ENCODE measurements around the gene COX8C.

Gene COX8C

GRCh38 chr14:93346926-93347721 lies at the start of gene COX8C:
TSS of gene COX8C (plus strand) at chr14:93347182. CDS start at chr14:93347269, 87 bp downstream.
- DNase-seq (ENCODE audit: low read depth), result no peak

- no peak for DNase-seq (ENCODE audit: low read depth)
Measured at GRCh38 chr14:93299416-93299815, 47.6 kb upstream of the COX8C start.

GRCh38 chr14:93299866-93300265 lies 47.1 kb upstream of the COX8C start:
- no peak for DNase-seq (ENCODE audit: low read depth)

- no peak for DNase-seq (ENCODE audit: low read depth)
Measured at GRCh38 chr14:93301821-93302447, 45.0 kb upstream of the COX8C start.

- no peak for DNase-seq (ENCODE audit: low read depth)
Measured at GRCh38 chr14:93302688-93303581, 44.0 kb upstream of the COX8C start.

- no peak for DNase-seq (ENCODE audit: low read depth)
Measured at GRCh38 chr14:93303659-93304058, 43.3 kb upstream of the COX8C start.

- DNase-seq (ENCODE audit: low read depth), result no peak
Measured at GRCh38 chr14:93304771-93305170, 42.2 kb upstream of the COX8C start.

GRCh38 chr14:93305725-93306418 lies 41.1 kb upstream of the COX8C start:
- no peak for DNase-seq (ENCODE audit: low read depth)

- DNase-seq (ENCODE audit: low read depth), result no peak
Measured at GRCh38 chr14:93306812-93307211, 40.2 kb upstream of the COX8C start.

- DNase-seq (ENCODE audit: low read depth), result no peak
Measured at GRCh38 chr14:93308686-93309345, 38.2 kb upstream of the COX8C start.

- DNase-seq (ENCODE audit: low read depth), result no peak
Measured at GRCh38 chr14:93309427-93309966, 37.5 kb upstream of the COX8C start.

- no peak for DNase-seq (ENCODE audit: low read depth)
Measured at GRCh38 chr14:93311082-93311481, 35.9 kb upstream of the COX8C start.

GRCh38 chr14:93315575-93315974 lies 31.4 kb upstream of the COX8C start:
- DNase-seq (ENCODE audit: low read depth), result no peak

GRCh38 chr14:93316716-93317115 lies 30.3 kb upstream of the COX8C start:
- DNase-seq (ENCODE audit: low read depth), result no peak

GRCh38 chr14:93317210-93317874 lies 29.6 kb upstream of the COX8C start:
- DNase-seq (ENCODE audit: low read depth), result no peak

GRCh38 chr14:93317875-93318807 lies 28.8 kb upstream of the COX8C start:
- DNase-seq (ENCODE audit: low read depth), result no peak

- no peak for DNase-seq (ENCODE audit: low read depth)
Measured at GRCh38 chr14:93318927-93319326, 28.1 kb upstream of the COX8C start.

GRCh38 chr14:93319494-93319893 lies 27.5 kb upstream of the COX8C start:
- DNase-seq (ENCODE audit: low read depth), result no peak

- DNase-seq (ENCODE audit: low read depth), result no peak
Measured at GRCh38 chr14:93319958-93320357, 27.0 kb upstream of the COX8C start.

Data from stimulated activated CD8-positive, alpha-beta memory T cell treated with anti-CD3 and anti-CD28 coated beads, Interleukin-7, amount 100 ng/mL, for 24 hours (primary cell).